Fibroblast of villous mesenchyme (primary cell): ENCODE data around the gene TRIM26. TPM values are rescaled to one million over a fixed set of nuclear protein-coding genes. Genes with fewer than 3 reads are reported as not detected.

Experiments used
- DNase-seq: peaks from one replicate; pipeline ENCODE4 v3.0.0-alpha.2; 2010; ENCODE audit warnings: low read depth
- H3K4me3 ChIP-seq: 2 replicates; pipeline ENCODE4 v1.5.1; 2011; ENCODE audit warnings: low read depth, mild to moderate bottlenecking, low read length
- CTCF ChIP-seq: IDR thresholded peaks from 2 replicates; pipeline ENCODE4 v1.5.1; 2012; ENCODE audit warnings: low read depth, mild to moderate bottlenecking, low read length; ENCODE audit not compliant: insufficient read depth
- total RNA-seq: library from RNA; depleted of rRNA; stranded (reverse); fragments of >200 nt; gene quantifications from 2 replicates; pipeline ENCODE4 v1.2.3, GENCODE V29; 2012

Gene TRIM26
- total RNA-seq, 1 donor, result 21.2 TPM

GRCh38 chr6:30185846-30186484, 27.2 kb downstream of the TRIM26 start:
- no peak for TF ChIP-seq CTCF

GRCh38 chr6:30184417-30185031, 28.7 kb downstream of the TRIM26 start:
- no peak overlapping the region for H3K4me3 ChIP-seq
- no peak for DNase-seq
- TF ChIP-seq CTCF, result no peak

More at GRCh38 chr6:30185846-30186484, 27.2 kb downstream of the TRIM26 start:
- no peak overlapping the region for H3K4me3 ChIP-seq
- no peak for DNase-seq

GRCh38 chr6:30180145-30180544, 33.1 kb downstream of the TRIM26 start:
- no peak for DNase-seq
- no peak overlapping the region for H3K4me3 ChIP-seq
- TF ChIP-seq CTCF, result no peak

- TF ChIP-seq CTCF, result no peak
- no peak overlapping the region for H3K4me3 ChIP-seq
- no peak for DNase-seq
Measured at GRCh38 chr6:30178837-30179236, 34.4 kb downstream of the TRIM26 start.

GRCh38 chr6:30175765-30176164, 37.4 kb downstream of the TRIM26 start:
- no peak for TF ChIP-seq CTCF
- DNase-seq, result no peak
- no peak overlapping the region for H3K4me3 ChIP-seq

GRCh38 chr6:30172681-30173080, 40.5 kb downstream of the TRIM26 start:
- H3K4me3 ChIP-seq, result no peak overlapping the region
- TF ChIP-seq CTCF, result no peak
- DNase-seq, result no peak
